Endometrial microvascular endothelial cells (primary cell): ENCODE data around the gene YES1. TPM values are rescaled to one million over a fixed set of nuclear protein-coding genes. Genes with fewer than 3 reads are reported as not detected.

Experiments used
- in situ Hi-C: cut with HindIII; loops from 2 replicates; pipeline ENCODE4 v1.10.0; 2017; ENCODE audit warnings: low sequenced_read_pairs, low pct_unique_long_range_greater_than_20kb; ENCODE audit errors: inconsistent ontology term
- total RNA-seq: library from RNA; depleted of rRNA; stranded (reverse); fragments of >200 nt; gene quantifications from one replicate; pipeline ENCODE4 v1.2.3, GENCODE V29; 2015; ENCODE audit errors: inconsistent ontology term

Gene YES1
- total RNA-seq, 1 donor from 2014 or later: 153 TPM

DNA sequence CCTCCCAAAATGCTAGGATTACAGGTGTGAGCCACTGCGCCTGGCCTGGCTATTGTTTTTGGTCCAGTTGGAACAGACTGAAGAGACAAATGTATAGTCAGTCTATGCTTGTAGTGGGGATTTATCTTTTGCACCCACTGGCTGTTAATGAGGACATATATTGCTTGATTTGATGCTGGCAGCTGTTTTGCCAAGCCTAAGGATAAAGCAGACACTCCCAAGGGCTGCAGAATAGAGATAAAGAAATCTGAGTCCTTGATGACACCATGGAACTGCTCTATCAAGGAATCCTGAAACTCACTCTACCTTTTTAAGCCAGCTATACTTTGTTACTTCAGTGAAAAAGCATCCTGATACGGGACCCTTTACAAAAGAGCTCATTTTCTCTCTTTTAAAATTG is 56.5 kb downstream of the YES1 start:
- in situ Hi-C loops: no loop called here

GRCh38 chr18:754656-755055 is 57.4 kb downstream of the YES1 start:
- in situ Hi-C loops: no loop called here

DNA sequence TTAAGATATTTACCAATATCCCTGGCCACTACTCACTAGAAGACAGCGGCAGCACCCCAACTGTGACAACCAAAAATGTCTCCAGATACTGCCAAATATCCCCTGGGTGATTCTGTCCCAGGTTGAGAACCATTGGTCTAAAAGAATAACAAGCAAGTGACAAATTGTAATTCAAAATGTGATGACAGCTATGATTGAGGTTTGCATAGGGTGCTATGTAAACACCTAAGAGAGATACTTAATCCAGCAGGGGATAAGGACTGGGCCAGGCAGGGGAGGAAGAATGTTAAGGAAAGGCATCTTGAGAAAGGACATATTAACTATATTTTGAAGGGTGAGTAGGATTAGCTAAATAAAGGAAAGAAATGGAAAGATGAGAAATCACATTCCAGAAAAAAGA is 61.6 kb downstream of the YES1 start:
- in situ Hi-C loops: no loop called here

- in situ Hi-C loops: loop anchor here (5.0 to 25.0 kb wide), 2 partner anchors 87 to 133 kb away; no protein-coding TSS in a partner anchor
These were observed 67.0 kb downstream of the YES1 start for GRCh38 chr18:744832-745597.

DNA sequence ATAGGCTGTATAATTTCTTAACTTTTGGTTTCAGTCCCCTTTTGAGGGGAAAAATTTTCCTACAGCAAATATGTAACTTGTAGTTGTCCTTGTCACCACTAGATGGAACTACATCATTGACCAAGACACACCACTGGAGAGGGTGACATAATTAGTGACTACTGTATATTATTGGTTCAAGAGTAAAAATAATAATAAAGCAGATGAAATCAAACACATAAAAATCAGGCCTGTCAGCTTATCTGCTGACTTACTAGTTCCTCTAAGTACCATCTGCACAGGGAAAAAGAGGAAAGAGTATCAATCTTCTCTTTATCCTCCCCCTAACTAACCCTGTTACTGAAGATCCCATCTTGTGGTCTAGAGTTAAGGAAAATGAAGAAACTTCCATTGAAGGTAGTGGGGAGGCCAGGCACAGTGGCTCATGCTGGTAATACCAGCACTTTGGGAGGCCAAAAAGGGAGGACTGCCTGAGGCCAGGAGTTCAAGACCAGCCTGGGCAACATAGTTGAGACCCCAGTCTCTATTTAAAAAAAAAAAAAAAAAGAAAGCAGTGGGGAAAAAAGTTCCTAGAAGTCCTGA is 70.0 kb downstream of the YES1 start:
- in situ Hi-C loops: loop anchor here (5.0 to 25.0 kb wide), 2 partner anchors 90 to 130 kb away; no protein-coding TSS in a partner anchor

DNA sequence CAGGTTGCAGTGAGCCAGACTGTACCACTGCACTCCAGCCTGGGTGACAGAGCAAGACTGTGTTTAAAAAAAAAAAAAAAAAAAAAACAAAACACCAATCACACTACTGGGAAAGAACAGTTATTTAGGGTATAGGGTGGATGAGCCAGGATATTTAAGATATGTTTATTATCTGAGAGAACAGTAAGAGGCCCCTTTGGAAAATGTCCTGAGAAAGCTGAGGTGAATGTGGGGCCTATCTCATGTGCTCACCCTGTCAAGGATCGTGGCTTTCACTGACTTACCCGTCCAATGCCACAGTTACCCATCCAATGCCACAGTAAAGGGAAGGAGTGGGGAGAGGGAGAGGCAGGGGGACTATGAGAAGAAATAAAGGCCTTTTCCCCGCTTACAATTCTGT is 79.7 kb downstream of the YES1 start:
- in situ Hi-C loops: loop anchor here (25.0 kb wide), 1 partner anchor 120 kb away; no protein-coding TSS in a partner anchor

DNA sequence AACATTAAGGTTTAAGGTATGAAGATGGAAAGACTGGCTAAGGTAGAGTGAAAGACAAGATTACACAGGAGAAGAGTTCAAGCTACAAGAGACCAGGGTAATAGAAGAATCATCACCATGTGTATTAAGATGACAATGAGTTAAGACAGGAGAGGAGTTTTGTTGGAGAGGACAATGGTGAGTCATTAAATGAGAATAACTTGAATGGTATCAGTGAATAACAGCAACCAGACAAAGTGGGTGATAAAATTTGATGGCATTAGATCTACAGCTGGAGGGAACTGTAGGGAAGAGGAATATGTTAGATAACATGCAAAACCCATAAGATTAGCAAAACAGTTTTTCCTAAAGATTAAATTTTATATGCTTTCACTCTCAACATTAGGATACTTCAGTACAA is 80.9 kb downstream of the YES1 start:
- in situ Hi-C loops: loop anchor here (25.0 kb wide), 1 partner anchor 119 kb away; no protein-coding TSS in a partner anchor

DNA sequence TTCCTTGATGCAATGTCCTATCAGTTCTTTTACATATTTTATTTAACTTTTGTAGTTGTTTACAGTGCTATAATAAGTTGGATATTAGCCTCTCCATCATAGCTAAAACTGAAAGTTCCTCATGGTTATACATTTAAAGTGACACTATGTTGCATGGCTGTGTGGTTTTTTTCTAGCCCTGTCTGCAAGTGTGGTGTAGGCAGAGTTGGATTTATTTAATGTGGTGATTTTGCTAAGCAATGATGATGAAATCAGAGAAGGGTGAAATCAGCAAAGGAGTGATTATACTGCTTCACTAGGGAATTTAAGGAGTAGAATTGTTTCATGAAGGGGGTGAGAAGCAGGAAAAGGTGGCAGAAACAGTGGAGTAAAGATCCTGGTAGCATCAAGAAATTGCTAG is 81.3 kb downstream of the YES1 start:
- in situ Hi-C loops: loop anchor here (25.0 kb wide), 1 partner anchor 118 kb away; no protein-coding TSS in a partner anchor

- in situ Hi-C loops: loop anchor here (25.0 kb wide), 1 partner anchor 118 kb away; no protein-coding TSS in a partner anchor
These were observed 81.9 kb downstream of the YES1 start for GRCh38 chr18:730120-730519.

GRCh38 chr18:725646-726045 is 86.4 kb downstream of the YES1 start:
- in situ Hi-C loops: loop anchor here (25.0 kb wide), 1 partner anchor 113 kb away; no protein-coding TSS in a partner anchor

DNA sequence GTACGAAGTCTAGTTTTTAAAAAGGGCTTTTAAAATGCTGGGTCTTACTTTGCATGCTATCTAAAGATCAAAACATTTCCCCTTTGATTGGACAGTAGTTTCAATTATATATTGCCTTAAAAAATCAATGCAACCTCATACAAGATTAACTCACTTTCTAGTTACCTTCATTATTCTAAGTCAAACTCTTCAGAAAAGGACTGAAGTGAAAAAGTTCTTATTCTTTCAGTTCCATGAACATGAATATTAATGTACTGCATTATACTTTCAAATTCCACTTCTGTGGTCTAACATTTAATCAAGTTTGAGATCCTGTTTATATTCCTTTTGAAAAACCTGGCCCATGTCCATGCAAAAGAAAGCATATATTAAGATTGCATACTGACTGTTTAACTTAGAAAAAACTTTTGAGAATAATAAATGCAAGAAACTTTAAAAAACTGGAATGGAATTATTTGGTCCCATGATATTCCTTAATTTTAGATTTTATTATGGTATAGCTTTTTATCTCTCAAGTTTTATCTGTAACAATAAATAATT is 88.4 kb downstream of the YES1 start:
- in situ Hi-C loops: no loop called here

GRCh38 chr18:717003-717402 is 95.0 kb downstream of the YES1 start:
- in situ Hi-C loops: no loop called here

DNA sequence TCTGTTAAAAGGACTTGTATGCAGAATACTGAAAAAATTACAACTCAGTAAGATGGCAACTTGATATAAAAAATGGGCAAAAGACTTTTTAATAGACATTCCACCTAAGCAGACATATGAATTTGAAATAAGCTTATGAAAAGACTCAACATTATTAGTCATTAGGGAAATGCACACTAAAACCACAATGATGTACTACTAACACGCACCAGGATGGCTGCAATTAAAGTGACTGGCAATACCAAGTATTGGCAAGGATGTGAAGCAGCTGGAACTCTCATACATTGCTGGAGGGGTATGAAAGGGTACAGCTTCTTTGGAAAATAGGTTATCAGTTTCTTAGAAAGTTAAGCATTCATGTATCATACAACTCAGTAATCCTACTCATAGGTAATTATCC is 96.4 kb downstream of the YES1 start:
- in situ Hi-C loops: no loop called here

- in situ Hi-C loops: no loop called here
These were observed 98.9 kb downstream of the YES1 start for GRCh38 chr18:713135-713490.

DNA sequence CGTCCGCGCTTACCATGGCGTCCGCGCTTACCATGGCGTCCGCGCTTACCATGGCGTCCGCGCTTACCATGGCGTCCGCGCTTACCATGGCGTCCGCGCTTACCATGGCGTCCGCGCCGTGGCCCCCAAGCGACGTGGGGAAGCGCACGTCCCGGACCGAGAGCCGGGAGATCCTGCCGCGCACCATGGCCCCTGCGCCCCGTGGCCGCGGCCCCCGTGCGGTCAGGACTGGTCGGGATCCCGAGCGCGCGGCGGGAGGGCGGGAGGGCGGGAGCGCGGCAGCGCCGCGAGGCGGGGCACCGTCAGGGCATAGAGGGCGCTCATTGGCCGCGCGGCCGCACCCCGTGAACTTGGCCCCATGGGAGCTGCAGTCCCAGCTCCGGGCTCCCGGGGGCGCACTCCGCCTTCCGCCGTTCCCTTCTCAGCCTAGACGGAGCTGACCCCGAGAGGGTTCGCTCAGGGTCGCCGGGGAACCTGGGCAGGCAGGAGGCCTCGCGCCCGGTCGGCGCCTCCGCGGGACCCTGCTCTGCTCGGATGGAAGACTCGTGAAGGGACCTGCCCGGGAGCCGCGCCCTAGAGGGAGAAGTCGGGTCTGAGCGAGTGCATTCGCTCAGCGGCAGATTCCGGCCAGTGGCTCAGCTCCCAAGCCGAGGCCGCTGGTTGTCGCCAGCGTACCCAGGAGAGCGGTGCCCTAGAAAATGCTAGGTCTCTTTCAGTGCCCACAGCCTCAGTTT is 99.5 kb downstream of the YES1 start, which contains the start of gene ENOSF1:
TSS of gene ENOSF1 (minus strand) at position 230 of the 734 bp plus-strand sequence. CDS start at position 187, 43 bp downstream.
- in situ Hi-C loops: no loop called here

- in situ Hi-C loops: no loop called here
These were observed 100.2 kb downstream of the YES1 start for GRCh38 chr18:711657-712400.

DNA sequence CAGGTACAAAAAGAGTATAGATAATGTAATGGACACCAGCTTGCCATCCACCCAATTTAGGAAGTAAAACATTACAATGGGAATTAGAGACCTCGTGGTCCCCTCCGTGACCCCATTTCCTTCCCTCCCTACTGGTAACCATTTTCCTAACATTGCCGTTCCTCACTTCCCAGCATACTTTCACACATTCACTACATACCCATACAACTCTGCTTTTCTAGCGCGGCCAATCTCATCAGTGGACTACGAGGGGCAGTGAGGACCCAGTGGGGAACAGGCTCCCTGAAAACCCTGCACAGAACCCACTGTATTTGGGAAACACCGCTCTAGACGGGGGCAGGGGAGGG is 100.8 kb downstream of the YES1 start:
- in situ Hi-C loops: no loop called here

- in situ Hi-C loops: no loop called here
These were observed 101.4 kb downstream of the YES1 start for GRCh38 chr18:710418-711300.
